SJCRH30 (cell line): ENCODE measurements around the gene PLEKHA3. TPM values are rescaled to one million over a fixed set of nuclear protein-coding genes. Genes with fewer than 3 reads are reported as not detected.
A peak's percentile ranks its signal among the peaks of the same experiment; 100 is the strongest.

ENCODE experiments used
- DNase-seq, 2 experiments: peaks; one replicate each; pipeline ENCODE4 v3.0.0-alpha.2; 2015 to 2020
- H3K27ac ChIP-seq: fragments of 250-450 bp; sonication (Bioruptor Pico); 2 replicates; pipeline ENCODE4 v1.5.1; 2020; ENCODE audit warnings: mild to moderate bottlenecking, moderate library complexity
- H3K27me3 ChIP-seq: fragments of 250-450 bp; sonication (Bioruptor Pico); 2 replicates; pipeline ENCODE4 v1.5.1; 2020; ENCODE audit warnings: mild to moderate bottlenecking, moderate library complexity
- H3K36me3 ChIP-seq: fragments of 250-450 bp; sonication (Bioruptor Pico); 2 replicates; pipeline ENCODE4 v1.5.1; 2020; ENCODE audit warnings: mild to moderate bottlenecking, moderate library complexity
- H3K4me1 ChIP-seq: fragments of 250-450 bp; sonication (Bioruptor Pico); 2 replicates; pipeline ENCODE4 v1.5.1; 2020; ENCODE audit warnings: mild to moderate bottlenecking, moderate library complexity
- H3K4me3 ChIP-seq: fragments of 250-450 bp; sonication (Bioruptor Pico); 2 replicates; pipeline ENCODE4 v1.5.1; 2020; ENCODE audit warnings: mild to moderate bottlenecking, moderate library complexity
- H3K9me3 ChIP-seq: fragments of 250-450 bp; sonication (Bioruptor Pico); replicated peaks from 2 replicates; pipeline ENCODE4 v1.5.1; 2020; ENCODE audit warnings: mild to moderate bottlenecking, moderate library complexity
- total RNA-seq: library from RNA; depleted of rRNA; stranded (reverse); fragments of >200 nt; shearing (Covaris generic); gene quantifications from 2 replicates; pipeline ENCODE4 v1.2.3, GENCODE V29; 2014

PLEKHA3 gene
- total RNA-seq, 1 experiment from 2014 or later, result 15.1 TPM

DNA sequence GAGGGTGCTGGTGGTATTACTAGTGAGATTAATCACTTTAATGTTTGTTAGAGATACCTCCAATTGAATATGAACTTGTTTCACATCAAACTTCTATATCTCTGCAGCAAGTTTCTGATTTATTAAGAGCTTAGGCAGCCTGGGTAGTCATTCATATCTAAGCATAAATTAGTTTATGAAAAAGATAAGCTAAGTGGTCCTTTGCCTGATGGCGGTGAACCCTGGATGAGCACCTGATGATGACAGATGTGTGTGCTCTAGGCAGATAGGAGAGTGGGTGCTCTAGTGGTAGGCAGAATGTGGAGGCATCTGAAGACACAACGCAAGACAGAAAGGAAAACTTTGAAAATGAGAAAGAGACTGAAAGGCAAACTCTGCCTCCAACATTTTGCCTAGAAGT is 6.9 kb upstream of the PLEKHA3 start:
- Histone ChIP-seq H3K4me1 (no peaks in the 10 kb centered on the region; the same call in 1 of the 2 replicates), H3K9me3 (no peaks in the 10 kb centered on the region), H3K4me3 (no peak overlapping the region), H3K27me3 (no peaks in the 10 kb centered on the region), H3K36me3 (peaks cover 14% of the 10 kb centered on the region; the same call in 1 of the 2 replicates), H3K27ac (no peak overlapping the region)
- DNase-seq, result no peak

DNA sequence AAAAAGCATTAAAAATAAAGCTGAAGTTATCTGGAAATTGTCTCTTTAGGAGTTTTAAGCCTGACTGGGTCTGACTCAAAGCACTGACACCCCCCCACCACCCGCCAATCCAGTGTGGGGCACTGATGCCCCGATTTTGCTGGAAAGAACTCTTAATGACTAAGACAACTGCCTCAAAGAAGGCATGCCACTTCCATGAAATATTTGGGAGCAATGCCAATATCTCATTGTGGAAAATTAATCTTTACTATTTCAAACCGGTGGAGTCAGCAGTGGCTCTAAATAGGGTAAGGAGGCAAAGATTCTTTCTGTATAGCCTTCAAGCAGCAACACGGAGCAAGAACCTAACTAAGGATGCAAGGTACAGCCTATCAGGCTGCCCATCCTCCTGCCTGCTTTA is 6.3 kb upstream of the PLEKHA3 start:
- Histone ChIP-seq H3K36me3 (peaks cover 14% of the 10 kb centered on the region; the same call in 1 of the 2 replicates), H3K27ac (no peak overlapping the region), H3K27me3 (no peaks in the 10 kb centered on the region), H3K9me3 (no peaks in the 10 kb centered on the region), H3K4me1 (no peaks in the 10 kb centered on the region; the same call in 1 of the 2 replicates), H3K4me3 (no peak overlapping the region)
- DNase-seq, result no peak

- DNase-seq, result no peak
- 0 out of 2 replicates have a peak, but pooled peaks cover 9% of the 10 kb centered on the region for H3K36me3 ChIP-seq
- H3K4me3 ChIP-seq, result no peak overlapping the region
- H3K9me3 ChIP-seq, result no peaks in the 10 kb centered on the region
- no peaks in the 10 kb centered on the region; the same call in 1 of the 2 replicates for H3K4me1 ChIP-seq
- no peak overlapping the region for H3K27ac ChIP-seq
- no peaks in the 10 kb centered on the region for H3K27me3 ChIP-seq
Measured at GRCh38 chr2:178474560-178474959, 5.7 kb upstream of the PLEKHA3 start.

DNA sequence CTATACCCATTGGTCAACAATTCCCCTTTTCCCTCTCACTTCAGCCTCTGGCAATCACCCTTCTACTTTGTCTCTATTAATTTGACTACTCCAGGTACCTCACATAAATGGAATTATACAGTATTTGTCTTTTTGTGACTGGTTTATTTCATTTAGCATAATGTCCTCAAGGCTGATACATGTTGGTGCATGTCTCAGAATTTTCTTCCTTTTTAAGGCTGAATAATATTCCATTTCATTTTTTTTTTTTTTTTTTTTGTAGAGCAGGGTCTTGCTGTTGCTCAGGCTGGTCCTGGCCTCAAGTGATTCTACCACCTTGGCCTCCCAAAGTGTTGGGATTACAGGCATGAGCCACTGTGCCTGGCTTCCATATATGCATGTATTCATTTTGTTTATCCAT is 3.8 kb upstream of the PLEKHA3 start:
- H3K36me3 ChIP-seq, result 0 out of 2 replicates have a peak, but pooled peaks cover 4% of the 10 kb centered on the region
- H3K27me3 ChIP-seq, result no peaks in the 10 kb centered on the region
- no peak overlapping the region for H3K4me3 ChIP-seq
- no peaks in the 10 kb centered on the region; the same call in 1 of the 2 replicates for H3K4me1 ChIP-seq
- DNase-seq, result no peak
- H3K27ac ChIP-seq, result no peak overlapping the region
- no peaks in the 10 kb centered on the region for H3K9me3 ChIP-seq

- Histone ChIP-seq H3K4me3 (peak overlapping the region; percentile 82), H3K4me1 (no peaks in the 10 kb centered on the region; the same call in 1 of the 2 replicates), H3K27ac (peak overlapping the region; percentile 66), H3K27me3 (no peaks in the 10 kb centered on the region), H3K9me3 (no peaks in the 10 kb centered on the region), H3K36me3 (0 out of 2 replicates have a peak, but pooled peaks cover 4% of the 10 kb centered on the region)
- DNase-seq, result peak in 1 of 2 experiments; percentile 27
Measured at GRCh38 chr2:178477443-178478129, 2.7 kb upstream of the PLEKHA3 start.

DNA sequence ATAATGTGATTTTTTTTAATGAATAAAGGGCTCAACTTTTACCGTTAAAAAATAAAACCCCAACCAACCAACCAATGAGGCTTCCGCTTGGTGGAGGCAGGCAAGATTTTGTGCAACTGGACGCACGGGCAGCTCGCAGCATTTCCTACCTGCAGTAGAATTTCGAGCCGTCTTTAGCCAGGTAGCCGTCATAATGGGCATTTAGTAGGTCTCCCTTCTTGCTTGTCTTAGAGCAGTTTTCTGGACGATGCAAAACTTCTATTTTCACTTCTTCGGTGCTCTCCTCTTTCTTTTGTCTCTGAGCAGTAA is 2.2 kb upstream of the PLEKHA3 start:
- H3K27me3 ChIP-seq, result no peaks in the 10 kb centered on the region
- no peaks in the 10 kb centered on the region for H3K9me3 ChIP-seq
- no peaks in the 10 kb centered on the region; the same call in 1 of the 2 replicates for H3K4me1 ChIP-seq
- H3K4me3 ChIP-seq, result peak overlapping the region; percentile 82
- 0 out of 2 replicates have a peak, but pooled peaks cover 2% of the 10 kb centered on the region for H3K36me3 ChIP-seq
- no peak for DNase-seq
- peak overlapping the region; percentile 66 for H3K27ac ChIP-seq

DNA sequence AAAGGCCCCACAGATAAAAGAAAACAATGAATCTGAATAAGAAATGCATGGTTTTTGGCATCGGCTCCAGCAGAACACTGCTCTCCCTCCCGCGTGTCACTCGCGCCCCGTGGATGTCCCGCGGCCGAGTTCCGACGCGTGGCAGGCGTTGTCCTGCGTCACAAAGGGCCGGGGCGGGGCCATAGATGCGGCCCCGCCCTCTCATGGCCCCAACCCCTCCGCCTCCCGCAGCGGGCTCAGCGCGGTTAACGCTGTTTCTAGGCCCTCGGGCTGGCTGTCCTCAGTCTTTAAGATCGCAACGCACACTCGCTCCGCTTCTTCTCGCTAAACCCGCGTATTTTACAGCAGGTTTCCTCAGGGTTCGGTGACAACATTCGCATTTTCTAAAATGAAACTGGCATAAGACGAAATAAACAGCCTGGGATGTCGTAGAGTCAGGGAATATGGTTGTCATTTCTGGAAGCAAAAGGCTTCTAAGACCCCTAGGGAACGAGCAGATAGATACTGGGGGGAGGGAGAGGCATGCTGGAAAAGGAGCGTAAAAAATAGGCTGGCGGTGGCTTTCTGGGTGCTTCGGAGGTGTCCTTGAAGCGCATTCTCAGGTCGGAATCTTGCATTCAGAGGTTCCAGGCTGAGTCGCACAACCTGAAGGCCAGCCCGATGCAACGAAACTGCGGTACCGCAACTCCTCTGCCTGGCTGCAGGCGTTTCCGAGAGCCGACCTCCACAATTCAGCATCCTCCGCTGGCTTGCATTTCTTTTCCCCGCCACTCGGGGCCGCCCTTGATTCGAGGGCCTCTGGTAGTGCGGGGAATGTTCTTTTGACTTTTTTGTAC is 1.6 kb upstream of the PLEKHA3 start, which contains the start of gene FKBP7:
Gene FKBP7 (minus strand): TSS at position 162 of the 836 bp plus-strand sequence. CDS start 101 bp downstream, at position 61.
- no peaks in the 10 kb centered on the region; the same call in 1 of the 2 replicates for H3K4me1 ChIP-seq
- H3K27ac ChIP-seq, result peak within 1 kb of the TSS; percentile 66
- DNase-seq, result peak; percentile 87 to 92
- H3K27me3 ChIP-seq, result no peaks in the 10 kb centered on the region
- no peaks in the 10 kb centered on the region for H3K36me3 ChIP-seq
- no peaks in the 10 kb centered on the region for H3K9me3 ChIP-seq
- H3K4me3 ChIP-seq, result peak within 1 kb of the TSS; percentile 82

- Histone ChIP-seq H3K27ac (peak overlapping the region; percentile 0; the same call in 1 of the 2 replicates), H3K36me3 (no peaks in the 10 kb centered on the region), H3K4me1 (no peaks in the 10 kb centered on the region; the same call in 1 of the 2 replicates), H3K4me3 (peak overlapping the region; percentile 82), H3K9me3 (no peaks in the 10 kb centered on the region), H3K27me3 (no peaks in the 10 kb centered on the region)
- no peak for DNase-seq
Measured at GRCh38 chr2:178479275-178479616, 1.0 kb upstream of the PLEKHA3 start.

- Histone ChIP-seq H3K4me3 (peak overlapping the region; percentile 82), H3K9me3 (no peaks in the 10 kb centered on the region), H3K27me3 (no peaks in the 10 kb centered on the region), H3K27ac (peak overlapping the region; percentile 0; the same call in 1 of the 2 replicates), H3K36me3 (no peaks in the 10 kb centered on the region), H3K4me1 (no peaks in the 10 kb centered on the region; the same call in 1 of the 2 replicates)
- peak in 1 of 2 experiments; percentile 6 for DNase-seq
Measured at GRCh38 chr2:178479758-178480226, 465 bp upstream of the PLEKHA3 start.

DNA sequence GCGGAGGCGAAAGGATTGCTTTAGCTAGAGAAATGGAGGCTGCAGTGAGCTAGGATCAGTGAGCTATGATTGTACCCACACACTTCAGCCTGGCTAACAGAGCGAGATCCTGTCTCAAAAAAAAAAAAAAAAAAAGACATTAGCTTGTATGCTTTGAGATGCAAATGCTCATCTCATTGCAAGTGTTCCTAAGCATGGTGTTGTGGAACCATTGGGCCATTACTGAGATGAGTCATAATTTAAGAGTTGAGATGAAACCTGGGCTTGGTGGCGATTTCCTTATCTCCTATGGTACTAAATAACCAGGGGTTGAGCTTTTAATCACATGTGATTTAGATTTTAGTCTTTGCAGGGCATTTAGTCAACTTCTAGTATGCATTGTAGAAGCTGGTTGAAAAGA is 2.2 kb downstream of the PLEKHA3 start:
- Histone ChIP-seq H3K36me3 (peaks cover 10% of the 10 kb centered on the region), H3K27me3 (no peaks in the 10 kb centered on the region), H3K4me1 (no peaks in the 10 kb centered on the region), H3K9me3 (no peaks in the 10 kb centered on the region), H3K4me3 (no peak overlapping the region), H3K27ac (no peak overlapping the region)
- DNase-seq, result no peak

DNA sequence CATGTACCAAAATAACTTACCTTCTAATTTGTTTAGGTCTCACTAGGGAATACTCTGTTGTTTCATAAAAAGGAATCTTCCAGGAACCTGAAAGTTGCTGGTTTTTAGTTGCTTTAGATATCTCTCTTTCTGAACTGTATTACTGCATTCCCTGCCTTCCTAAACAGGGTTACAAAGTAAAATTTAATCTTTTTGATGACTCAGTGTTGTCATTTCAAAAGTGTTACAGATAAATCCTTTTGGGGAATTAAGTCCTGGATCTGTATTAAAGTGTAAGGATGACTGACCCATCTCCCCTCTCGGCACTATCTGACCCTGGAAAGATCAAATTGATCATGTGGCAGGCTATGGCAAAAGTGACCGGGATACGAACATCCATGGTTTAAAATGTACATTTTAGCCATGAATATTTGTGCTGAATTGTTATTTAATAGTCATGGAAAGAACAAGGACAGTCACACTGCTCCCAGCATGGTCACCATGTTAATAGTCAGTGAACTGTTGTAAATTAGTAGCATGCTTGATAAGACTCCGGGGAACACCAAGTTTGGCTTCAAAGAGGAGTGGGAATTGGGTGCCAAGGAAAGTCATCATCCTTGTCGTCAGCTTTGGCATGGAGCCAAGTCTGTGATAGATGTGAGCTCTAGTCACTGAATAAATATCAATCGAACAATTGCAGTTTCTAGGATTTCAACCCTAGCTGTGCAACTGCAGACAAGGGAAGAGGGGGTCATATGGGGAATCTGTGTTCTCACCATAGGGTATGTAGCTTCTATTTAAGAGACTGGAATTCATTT is 4.2 kb downstream of the PLEKHA3 start:
- Histone ChIP-seq H3K4me1 (no peaks in the 10 kb centered on the region), H3K36me3 (peaks cover 20% of the 10 kb centered on the region), H3K4me3 (no peak overlapping the region), H3K9me3 (no peaks in the 10 kb centered on the region), H3K27me3 (no peaks in the 10 kb centered on the region), H3K27ac (no peak overlapping the region)
- peak in 1 of 2 experiments; percentile 20 for DNase-seq

- no peak overlapping the region for H3K4me3 ChIP-seq
- no peak overlapping the region for H3K27ac ChIP-seq
Measured at GRCh38 chr2:178485356-178485755, 5.1 kb downstream of the PLEKHA3 start.

DNA sequence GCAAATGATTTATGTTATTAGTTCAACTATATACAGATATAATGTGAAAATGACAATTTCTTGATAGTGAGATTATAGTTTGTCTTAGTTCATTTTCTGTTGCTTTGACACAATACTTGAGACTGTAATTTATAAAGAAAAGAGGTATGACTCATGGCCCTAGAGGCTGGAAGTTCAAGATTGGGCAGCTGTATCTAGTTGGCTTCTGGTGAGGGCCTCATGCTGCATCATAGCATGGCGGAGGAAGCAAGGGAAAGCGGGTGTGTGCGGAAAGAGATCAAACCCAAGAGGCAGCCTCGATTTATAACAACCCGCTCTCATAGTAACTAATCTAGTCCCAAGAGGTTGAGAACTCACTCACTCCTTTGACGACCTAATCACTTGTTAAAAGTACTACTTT is 11.4 kb downstream of the PLEKHA3 start:
- H3K4me1 ChIP-seq, result no peaks in the 10 kb centered on the region
- H3K9me3 ChIP-seq, result no peaks in the 10 kb centered on the region

More at GRCh38 chr2:178485356-178485755, 5.1 kb downstream of the PLEKHA3 start:
- H3K36me3 ChIP-seq, result peaks cover 23% of the 10 kb centered on the region
- H3K9me3 ChIP-seq, result no peaks in the 10 kb centered on the region
- no peak for DNase-seq
- no peaks in the 10 kb centered on the region for H3K27me3 ChIP-seq
- H3K4me1 ChIP-seq, result no peaks in the 10 kb centered on the region

DNA sequence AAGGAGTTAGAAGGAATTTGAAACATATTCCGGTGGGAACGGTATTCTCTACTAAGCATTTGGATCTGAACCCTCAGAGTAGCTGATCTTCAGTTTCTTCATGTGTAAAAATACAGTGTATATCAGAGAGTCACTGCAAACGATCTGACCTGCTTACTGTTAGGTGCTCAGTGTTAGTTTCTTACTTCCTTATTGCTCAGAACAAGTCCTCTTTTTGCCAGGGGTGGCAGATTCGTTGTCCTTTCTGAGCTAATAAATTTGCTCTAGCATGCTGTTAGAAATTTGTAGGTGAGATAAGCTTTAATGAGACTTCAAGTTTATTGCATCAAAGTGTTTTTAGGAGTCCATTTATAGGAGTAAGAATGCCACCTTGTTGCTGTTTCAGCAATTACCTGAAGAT is 15.8 kb downstream of the PLEKHA3 start:
- H3K27me3 ChIP-seq, result no peaks in the 10 kb centered on the region
- H3K27ac ChIP-seq, result no peak overlapping the region
- no peak overlapping the region for H3K4me3 ChIP-seq
- H3K4me1 ChIP-seq, result no peaks in the 10 kb centered on the region
- no peaks in the 10 kb centered on the region for H3K9me3 ChIP-seq
- no peak for DNase-seq
- H3K36me3 ChIP-seq, result peaks cover 32% of the 10 kb centered on the region

More for the DNA sequence above, 11.4 kb downstream of the PLEKHA3 start:
- H3K36me3 ChIP-seq, result peaks cover 32% of the 10 kb centered on the region; the same call in 1 of the 2 replicates
- no peak for DNase-seq
- no peak overlapping the region for H3K4me3 ChIP-seq
- no peak overlapping the region for H3K27ac ChIP-seq
- H3K27me3 ChIP-seq, result no peaks in the 10 kb centered on the region
